Neural progenitor cell (in vitro differentiated cells): ENCODE results near the gene ZPLD1.

ENCODE experiments used
- CTCF ChIP-seq: fragments of 200-600 bp; sonication (generic); IDR thresholded peaks from 2 replicates; pipeline ENCODE4 v1.5.1; 2017; ENCODE audit warnings: antibody characterized with exemption, mild to moderate bottlenecking
- EZH2 ChIP-seq: fragments of 200-600 bp; sonication (generic); IDR thresholded peaks from 2 replicates; pipeline ENCODE4 v1.6.1; 2017; ENCODE audit warnings: antibody characterized with exemption, mild to moderate bottlenecking, moderate library complexity
- EZH2phosphoT487 ChIP-seq: fragments of 200-600 bp; sonication (generic); IDR thresholded peaks from 2 replicates; pipeline ENCODE4 v1.6.1; 2017; ENCODE audit warnings: antibody characterized with exemption

DNA sequence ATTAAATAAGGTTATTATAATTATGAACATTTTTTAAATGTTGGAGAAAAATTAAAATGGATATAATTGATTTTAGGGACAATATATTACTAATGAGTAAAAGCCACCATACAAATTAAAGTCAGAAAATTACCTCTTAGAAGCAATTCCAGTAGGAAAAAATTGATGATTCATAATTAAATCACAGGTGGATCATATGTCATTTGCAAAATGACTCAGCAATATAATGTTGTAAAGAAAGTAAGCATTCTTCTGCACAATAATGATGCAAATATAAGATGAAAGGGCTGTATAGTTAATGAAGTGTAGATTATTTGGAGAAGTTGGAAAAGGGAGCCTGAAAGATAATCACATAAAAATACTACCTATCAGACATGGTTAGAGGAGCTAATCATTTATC, 25.8 kb downstream of the ZPLD1 start:
- TF ChIP-seq CTCF (no peak), EZH2 (no peak), EZH2phosphoT487 (no peak)
